HEK293T (cell line): ENCODE data around the gene SIGLEC15.
"Not testable (repeated sequence)": the region's sequence is repeated elsewhere in the genome, so short reads cannot be mapped to it uniquely, and the experiment has no call there.

Experiments used
- CTCF ChIA-PET: fragments of 350-600 bp; formaldehyde crosslinking; extraction: SDS; loops from one replicate; lab custom pipeline; 2021; ENCODE audit warnings: antibody characterized with exemption, inconsistent platforms; lab: Yijun Ruan, JAX
- POLR2A ChIA-PET: fragments of 350-600 bp; formaldehyde crosslinking; extraction: SDS; loops from one replicate; lab custom pipeline; 2020; ENCODE audit warnings: antibody characterized with exemption, inconsistent platforms; lab: Yijun Ruan, JAX
- DNase-seq: peaks from one replicate; pipeline ENCODE4 v3.0.0; 2012; ENCODE audit warnings: mixed read lengths; ENCODE audit errors: extremely low spot score
- ARNT ChIP-seq: fragments of 450-650 bp; IDR thresholded peaks from 2 replicates; pipeline ENCODE4 v1.6.1; 2017; ENCODE audit warnings: mild to moderate bottlenecking
- BHLHE40 ChIP-seq: fragments of 450-650 bp; IDR thresholded peaks from 2 replicates; pipeline ENCODE4 v1.6.1; 2016; ENCODE audit warnings: mild to moderate bottlenecking, moderate library complexity, borderline replicate concordance
- CTBP1 ChIP-seq: fragments of 450-650 bp; IDR thresholded peaks from 2 replicates; pipeline ENCODE4 v1.6.1; 2016; ENCODE audit warnings: borderline replicate concordance
- ELF4 ChIP-seq: fragments of 450-650 bp; IDR thresholded peaks from 2 replicates; pipeline ENCODE4 v1.6.1; 2017; ENCODE audit warnings: antibody characterized with exemption
- FOXA1 ChIP-seq: fragments of 450-650 bp; IDR thresholded peaks from 2 replicates; pipeline ENCODE4 v1.6.1; 2016; ENCODE audit warnings: mild to moderate bottlenecking
- FOXK2 ChIP-seq: fragments of 450-650 bp; IDR thresholded peaks from 2 replicates; pipeline ENCODE4 v1.6.1; 2016; ENCODE audit warnings: mild to moderate bottlenecking
- FOXM1 ChIP-seq: fragments of 450-650 bp; IDR thresholded peaks from 2 replicates; pipeline ENCODE4 v1.6.1; 2017; ENCODE audit warnings: mild to moderate bottlenecking, borderline replicate concordance
- HDGF ChIP-seq: fragments of 450-650 bp; IDR thresholded peaks from 2 replicates; pipeline ENCODE4 v1.6.1; 2017; ENCODE audit warnings: antibody characterized with exemption, borderline replicate concordance
- L3MBTL2 ChIP-seq: fragments of 450-650 bp; conservative IDR thresholded peaks from 2 replicates; pipeline ENCODE4 v1.6.1; 2016; ENCODE audit warnings: mild to moderate bottlenecking
- LEF1 ChIP-seq: fragments of 450-650 bp; IDR thresholded peaks from 2 replicates; pipeline ENCODE4 v1.6.1; 2017; ENCODE audit warnings: mild to moderate bottlenecking, borderline replicate concordance
- NFRKB ChIP-seq: fragments of 450-650 bp; IDR thresholded peaks from 2 replicates; pipeline ENCODE4 v1.6.1; 2016; ENCODE audit warnings: mild to moderate bottlenecking, moderate library complexity
- SP1 ChIP-seq: fragments of 450-650 bp; IDR thresholded peaks from 2 replicates; pipeline ENCODE4 v1.6.1; 2017
- SUZ12 ChIP-seq: fragments of 450-650 bp; IDR thresholded peaks from 2 replicates; pipeline ENCODE4 v1.6.1; 2016; ENCODE audit warnings: mild to moderate bottlenecking
- TARDBP ChIP-seq: fragments of 450-650 bp; IDR thresholded peaks from 2 replicates; pipeline ENCODE4 v1.6.1; 2016
- ZNF384 ChIP-seq: fragments of 450-650 bp; IDR thresholded peaks from 2 replicates; pipeline ENCODE4 v1.6.1; 2016
- TF ChIP-seq, protein P1 (sequence below): fragments of 450-650 bp; IDR thresholded peaks from 2 replicates; pipeline ENCODE4 v1.6.1; 2016

SIGLEC15 gene

DNA sequence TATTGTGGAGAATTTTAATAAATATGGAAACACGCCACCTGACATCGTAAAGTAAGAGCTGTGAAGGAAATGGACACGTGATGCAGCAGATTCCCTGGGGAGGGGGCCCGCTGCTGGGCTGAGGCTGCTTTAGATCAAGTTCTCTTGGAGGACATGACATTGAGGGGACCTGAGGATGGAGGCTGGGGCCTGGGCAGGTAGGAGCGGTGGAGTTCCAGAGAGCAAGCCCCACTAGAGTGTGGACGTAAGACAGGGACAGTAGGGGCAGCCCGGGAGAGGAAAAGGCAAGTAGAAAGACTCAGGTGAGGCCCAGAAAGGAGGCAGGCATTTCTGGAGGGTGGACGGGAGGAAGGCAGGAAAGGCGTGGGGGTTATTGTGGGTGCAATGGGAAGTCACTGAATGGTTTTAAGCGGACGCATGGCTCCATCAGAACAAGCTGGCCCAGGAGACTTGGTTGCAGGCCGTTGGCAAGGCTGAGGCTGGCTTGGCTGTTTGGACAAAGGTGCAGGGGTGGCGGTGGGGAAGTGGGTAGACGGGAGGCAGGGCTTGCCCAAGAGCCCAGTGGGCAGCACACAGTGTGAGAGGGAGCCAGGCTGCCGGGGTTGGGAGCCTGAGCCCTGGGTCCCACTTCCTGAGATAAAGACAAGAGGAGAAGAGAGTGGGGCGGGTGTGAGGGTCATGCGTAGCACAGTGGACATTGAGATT is 15.7 kb downstream of the SIGLEC15 start:
- POLR2A ChIA-PET: no interaction called here
- CTCF ChIA-PET: no interaction called here
- no peak for DNase-seq
- TF ChIP-seq SUZ12: no peak
- TF ChIP-seq NFRKB: no peak
- TF ChIP-seq FOXA1: no peak

DNA sequence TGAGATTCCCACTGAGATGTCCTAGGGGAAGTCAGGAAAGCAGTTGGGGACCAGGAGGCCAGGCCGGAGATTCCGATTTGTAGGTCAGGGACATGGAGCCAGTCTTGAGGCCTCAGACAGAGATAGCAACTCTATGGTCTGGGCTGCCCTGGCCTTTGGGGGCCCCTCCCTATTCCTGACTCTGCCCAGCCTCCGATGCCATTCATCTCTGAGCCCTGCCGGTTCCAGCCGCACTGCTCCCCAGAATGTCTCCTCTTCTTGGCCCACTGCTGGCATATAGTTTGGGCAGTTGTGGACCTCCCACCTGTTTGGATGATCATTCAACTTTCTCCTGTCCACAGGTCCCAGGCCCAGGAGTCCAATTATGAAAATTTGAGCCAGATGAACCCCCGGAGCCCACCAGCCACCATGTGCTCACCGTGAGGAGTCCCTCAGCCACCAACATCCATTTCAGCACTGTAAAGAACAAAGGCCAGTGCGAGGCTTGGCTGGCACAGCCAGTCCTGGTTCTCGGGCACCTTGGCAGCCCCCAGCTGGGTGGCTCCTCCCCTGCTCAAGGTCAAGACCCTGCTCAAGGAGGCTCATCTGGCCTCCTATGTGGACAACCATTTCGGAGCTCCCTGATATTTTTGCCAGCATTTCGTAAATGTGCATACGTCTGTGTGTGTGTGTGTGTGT is 16.4 kb downstream of the SIGLEC15 start:
- POLR2A ChIA-PET: no interaction called here
- no peak for DNase-seq
- CTCF ChIA-PET: no interaction called here
- TF ChIP-seq L3MBTL2 (no peak), NFRKB (no peak), BHLHE40 (no peak), CTBP1 (no peak), FOXM1 (no peak), SUZ12 (no peak)
- TF ChIP-seq, protein P1, sequence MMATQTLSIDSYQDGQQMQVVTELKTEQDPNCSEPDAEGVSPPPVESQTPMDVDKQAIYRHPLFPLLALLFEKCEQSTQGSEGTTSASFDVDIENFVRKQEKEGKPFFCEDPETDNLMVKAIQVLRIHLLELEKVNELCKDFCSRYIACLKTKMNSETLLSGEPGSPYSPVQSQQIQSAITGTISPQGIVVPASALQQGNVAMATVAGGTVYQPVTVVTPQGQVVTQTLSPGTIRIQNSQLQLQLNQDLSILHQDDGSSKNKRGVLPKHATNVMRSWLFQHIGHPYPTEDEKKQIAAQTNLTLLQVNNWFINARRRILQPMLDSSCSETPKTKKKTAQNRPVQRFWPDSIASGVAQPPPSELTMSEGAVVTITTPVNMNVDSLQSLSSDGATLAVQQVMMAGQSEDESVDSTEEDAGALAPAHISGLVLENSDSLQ: no peak

DNA sequence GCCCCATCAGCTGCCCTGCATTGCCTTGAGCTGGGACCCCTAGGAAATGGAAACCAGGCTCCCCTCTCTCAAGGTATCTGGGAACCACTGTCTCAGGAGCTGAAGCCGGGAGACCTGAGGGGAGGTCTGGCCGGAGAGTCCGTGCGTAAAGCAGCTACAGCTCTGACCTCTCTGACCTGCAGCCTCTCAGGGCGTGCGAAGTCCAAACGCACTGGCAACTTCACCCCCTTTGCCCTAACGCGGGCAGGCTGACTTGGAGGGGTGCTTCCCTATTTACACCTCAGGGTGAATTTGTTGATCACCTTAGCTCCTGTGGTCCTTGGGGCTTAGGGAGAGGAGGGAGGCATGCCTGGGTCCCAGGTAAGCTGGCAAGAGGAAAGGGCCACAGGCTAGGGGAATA is 17.5 kb downstream of the SIGLEC15 start:
- no peak for DNase-seq
- TF ChIP-seq NFRKB (no peak), FOXA1 (no peak), FOXK2 (no peak), CTBP1 (no peak)
- CTCF ChIA-PET: no interaction called here
- POLR2A ChIA-PET: no interaction called here

DNA sequence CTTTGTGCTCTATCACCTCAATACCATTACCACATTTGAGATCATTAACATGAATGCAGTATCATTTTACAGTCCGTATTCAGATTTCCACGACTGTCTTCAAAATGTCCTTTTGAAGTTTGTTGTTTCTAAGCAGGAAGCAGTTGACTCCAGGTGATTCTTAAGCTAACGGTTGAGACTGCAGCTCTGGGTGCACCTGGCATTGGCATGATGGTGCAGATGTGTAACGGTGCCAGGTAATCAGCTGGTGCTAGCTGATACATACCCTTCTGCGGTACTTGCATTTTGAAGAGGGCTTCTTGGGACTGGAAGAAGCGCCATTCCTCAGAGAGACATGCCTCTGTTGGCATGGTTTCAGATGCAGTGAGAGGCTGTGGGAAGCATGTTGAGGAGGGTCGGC is 19.5 kb downstream of the SIGLEC15 start:
- no peak for DNase-seq
- CTCF ChIA-PET: no interaction called here
- TF ChIP-seq SP1 (no peak), FOXM1 (no peak), LEF1 (no peak), BHLHE40 (no peak), ZNF384 (no peak)
- TF ChIP-seq, protein P1: no peak
- POLR2A ChIA-PET: no interaction called here

DNA sequence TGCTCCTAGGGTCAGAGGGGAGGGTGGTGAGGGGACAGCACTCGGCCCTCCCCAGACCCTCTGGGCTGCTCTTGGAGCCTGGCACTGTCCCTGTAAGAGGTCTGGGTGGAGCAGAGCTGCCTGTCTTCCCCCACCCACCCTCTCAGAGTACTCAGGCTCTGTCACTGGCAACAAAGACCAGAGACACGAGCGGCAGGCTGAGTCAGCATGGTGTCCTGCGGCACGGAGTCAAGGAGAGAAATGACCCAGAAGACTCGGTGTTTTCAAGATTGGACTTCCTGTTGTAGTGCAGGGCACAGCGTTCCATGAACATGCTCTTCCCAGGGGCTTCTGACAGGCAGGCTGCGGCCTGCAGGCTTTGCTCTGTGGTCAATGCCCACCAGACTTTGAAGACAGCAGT is 19.9 kb downstream of the SIGLEC15 start:
- POLR2A ChIA-PET: no interaction called here
- TF ChIP-seq HDGF (no peak), ARNT (no peak), NFRKB (no peak), FOXM1 (no peak), FOXA1 (no peak), LEF1 (no peak), SP1 (no peak), SUZ12 (no peak)
- CTCF ChIA-PET: no interaction called here
- no peak for DNase-seq

DNA sequence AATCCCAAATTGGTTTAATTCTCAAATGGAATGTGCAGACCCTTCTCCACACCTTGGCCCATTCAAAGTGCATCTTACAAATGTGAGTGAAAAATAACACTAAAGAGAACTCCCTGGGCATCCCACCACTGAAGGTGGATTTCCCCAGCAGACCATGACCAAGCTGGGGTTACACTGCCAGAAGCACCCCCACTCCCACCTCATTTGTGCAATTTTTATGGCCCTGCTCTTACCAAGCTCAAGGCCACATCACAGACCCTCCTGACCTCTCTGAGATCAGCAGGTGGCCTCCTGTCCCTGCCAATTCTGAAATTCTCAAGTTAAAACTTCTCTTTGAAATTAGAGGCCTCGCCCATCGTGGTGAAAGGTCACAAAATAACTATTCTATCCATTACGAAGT is 21.6 kb downstream of the SIGLEC15 start:
- ChIA-PET CTCF (no interaction called here), POLR2A (no interaction called here)
- DNase-seq: no peak
- TF ChIP-seq FOXK2 (no peak), CTBP1 (no peak), ARNT (no peak), SUZ12 (no peak), FOXA1 (no peak), FOXM1 (no peak), LEF1 (no peak), TARDBP (no peak), NFRKB (no peak), L3MBTL2 (no peak), ZNF384 (no peak)
- TF ChIP-seq, protein P1: no peak

DNA sequence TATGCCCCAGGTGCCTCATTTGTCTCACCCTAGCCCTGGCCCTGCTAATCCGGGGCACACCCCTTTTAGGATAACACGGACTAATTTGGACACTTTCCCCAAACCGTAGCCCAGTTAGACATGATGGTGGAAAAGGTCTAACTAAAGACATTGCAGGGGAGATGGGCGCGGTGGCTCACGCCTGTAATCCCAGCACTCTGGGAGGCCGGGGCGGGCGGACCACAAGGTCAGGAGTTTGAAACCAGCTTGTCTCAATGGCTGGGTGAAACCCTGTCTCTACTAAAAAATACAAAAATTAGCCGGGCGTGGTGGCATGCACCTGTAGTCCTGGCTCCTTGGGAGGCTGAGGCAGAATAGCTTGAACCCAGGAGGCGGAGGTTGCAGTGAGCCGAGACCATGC is 23.2 kb downstream of the SIGLEC15 start:
- CTCF ChIA-PET, DNase-seq, POLR2A ChIA-PET: not testable (repeated sequence)

- DNase-seq: no peak
- TF ChIP-seq CTBP1: no peak
- no peak for TF ChIP-seq LEF1
- TF ChIP-seq ELF4: no peak
- no peak for TF ChIP-seq BHLHE40
- TF ChIP-seq ZNF384: no peak
- TF ChIP-seq L3MBTL2: no peak
- TF ChIP-seq HDGF: no peak
- TF ChIP-seq, protein P1: no peak
- no peak for TF ChIP-seq SP1
- TF ChIP-seq NFRKB: no peak
- TF ChIP-seq FOXM1: no peak
- TF ChIP-seq FOXA1: no peak
- no peak for TF ChIP-seq TARDBP
- no peak for TF ChIP-seq ARNT
- TF ChIP-seq SUZ12: no peak
- TF ChIP-seq FOXK2: no peak
- ChIA-PET POLR2A (no interaction called here), CTCF (no interaction called here)
Measured at GRCh38 chr18:45849529-45849928, 24.1 kb downstream of the SIGLEC15 start.
